Measurements from ENCODE around the gene RNF126.
"Not testable (repeated sequence)": the region's sequence is repeated elsewhere in the genome, so short reads cannot be mapped to it uniquely, and the experiment has no call there.

RNF126 gene

DNA sequence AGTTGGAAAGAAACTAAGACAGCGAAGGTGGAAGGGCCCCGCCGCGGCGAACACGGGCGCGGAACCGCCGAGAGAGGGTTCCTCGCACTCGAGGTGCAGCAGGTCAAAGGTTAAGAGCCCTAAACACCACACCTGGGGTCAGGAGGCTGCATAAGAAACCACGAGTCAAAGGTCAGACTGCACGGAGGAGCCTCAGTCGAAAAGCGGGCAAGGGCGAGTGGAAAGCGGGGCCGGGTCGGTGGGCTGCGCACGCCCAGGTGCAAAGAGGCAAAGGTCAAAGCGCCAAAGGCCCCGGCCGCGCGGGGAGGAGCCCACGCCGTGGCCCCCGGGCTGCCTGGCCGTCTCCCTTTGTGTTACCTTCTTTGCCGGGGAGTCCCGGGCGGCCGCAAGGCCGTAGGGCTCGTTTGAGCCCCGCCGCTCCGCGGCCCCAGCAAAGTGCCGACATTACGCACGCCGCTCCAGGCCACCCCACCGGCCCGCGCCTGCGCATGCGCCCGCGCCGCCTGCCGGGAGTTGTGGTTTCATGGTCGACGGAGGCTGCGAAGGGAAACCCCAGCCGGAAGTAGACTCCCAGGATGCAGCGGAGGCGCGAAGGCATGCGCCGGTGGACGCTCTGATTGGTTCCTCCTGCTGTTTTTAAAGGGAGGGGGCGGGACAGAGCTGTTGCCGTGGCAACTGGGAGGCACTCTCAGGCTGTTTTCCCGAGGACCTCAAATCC lies 29.8 kb downstream of the RNF126 start, which contains the start of gene POLRMT:
POLRMT (minus strand) TSS at position 470 of the 718 bp plus-strand sequence; CDS start at position 445, 25 bp downstream.
- DNase-seq, result peak; percentile 98
- Histone ChIP-seq H3K4me1 (peaks cover 2% of the 10 kb centered on the region; the same call in 1 of the 2 replicates), H3K4me3 (ENCODE audit: low read depth, low read length) (peak within 1 kb of the TSS; percentile 92), H3K9me3 (no peaks in the 10 kb centered on the region), H3K36me3 (peaks cover 20% of the 10 kb centered on the region), H3K27me3 (no peaks in the 10 kb centered on the region)
- TF ChIP-seq, protein P1, sequence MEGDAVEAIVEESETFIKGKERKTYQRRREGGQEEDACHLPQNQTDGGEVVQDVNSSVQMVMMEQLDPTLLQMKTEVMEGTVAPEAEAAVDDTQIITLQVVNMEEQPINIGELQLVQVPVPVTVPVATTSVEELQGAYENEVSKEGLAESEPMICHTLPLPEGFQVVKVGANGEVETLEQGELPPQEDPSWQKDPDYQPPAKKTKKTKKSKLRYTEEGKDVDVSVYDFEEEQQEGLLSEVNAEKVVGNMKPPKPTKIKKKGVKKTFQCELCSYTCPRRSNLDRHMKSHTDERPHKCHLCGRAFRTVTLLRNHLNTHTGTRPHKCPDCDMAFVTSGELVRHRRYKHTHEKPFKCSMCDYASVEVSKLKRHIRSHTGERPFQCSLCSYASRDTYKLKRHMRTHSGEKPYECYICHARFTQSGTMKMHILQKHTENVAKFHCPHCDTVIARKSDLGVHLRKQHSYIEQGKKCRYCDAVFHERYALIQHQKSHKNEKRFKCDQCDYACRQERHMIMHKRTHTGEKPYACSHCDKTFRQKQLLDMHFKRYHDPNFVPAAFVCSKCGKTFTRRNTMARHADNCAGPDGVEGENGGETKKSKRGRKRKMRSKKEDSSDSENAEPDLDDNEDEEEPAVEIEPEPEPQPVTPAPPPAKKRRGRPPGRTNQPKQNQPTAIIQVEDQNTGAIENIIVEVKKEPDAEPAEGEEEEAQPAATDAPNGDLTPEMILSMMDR (IDR thresholded peaks at IDR 0.05; ENCODE audit: low read depth, low read length), result no peak

DNA sequence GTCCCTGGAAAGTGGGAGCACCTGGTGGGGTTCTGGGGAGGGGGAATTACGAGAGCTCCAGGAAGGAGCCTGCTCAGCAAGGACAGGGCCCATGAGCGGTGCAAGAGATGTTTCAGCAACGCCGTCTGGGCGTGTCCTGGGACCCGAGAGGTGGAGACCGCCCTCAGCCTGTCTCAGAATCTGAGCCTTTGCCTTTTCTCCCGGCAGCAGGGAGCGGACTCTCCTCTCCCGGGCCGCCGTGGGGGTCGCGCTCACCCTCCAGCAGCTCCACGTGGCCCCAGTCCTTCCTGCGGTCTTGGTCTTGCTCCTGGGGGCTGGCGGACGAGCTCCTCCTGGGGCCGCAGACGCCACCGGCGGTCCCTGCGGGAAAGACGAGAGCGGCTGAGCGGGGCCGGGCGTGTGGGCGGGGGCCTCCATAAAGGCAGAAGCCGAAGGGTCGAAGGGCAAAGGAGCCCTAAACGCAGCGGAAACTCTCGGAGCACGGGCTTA lies 30.4 kb downstream of the RNF126 start:
- Histone ChIP-seq H3K36me3 (peaks cover 24% of the 10 kb centered on the region), H3K9me3 (no peaks in the 10 kb centered on the region), H3K27me3 (no peaks in the 10 kb centered on the region), H3K4me3 (ENCODE audit: low read depth, low read length) (peak overlapping the region; percentile 92), H3K4me1 (peaks cover 2% of the 10 kb centered on the region; the same call in 1 of the 2 replicates)
- TF ChIP-seq, protein P1 (IDR thresholded peaks at IDR 0.05; ENCODE audit: low read depth, low read length), result no peak
- peak; percentile 66 for DNase-seq

DNA sequence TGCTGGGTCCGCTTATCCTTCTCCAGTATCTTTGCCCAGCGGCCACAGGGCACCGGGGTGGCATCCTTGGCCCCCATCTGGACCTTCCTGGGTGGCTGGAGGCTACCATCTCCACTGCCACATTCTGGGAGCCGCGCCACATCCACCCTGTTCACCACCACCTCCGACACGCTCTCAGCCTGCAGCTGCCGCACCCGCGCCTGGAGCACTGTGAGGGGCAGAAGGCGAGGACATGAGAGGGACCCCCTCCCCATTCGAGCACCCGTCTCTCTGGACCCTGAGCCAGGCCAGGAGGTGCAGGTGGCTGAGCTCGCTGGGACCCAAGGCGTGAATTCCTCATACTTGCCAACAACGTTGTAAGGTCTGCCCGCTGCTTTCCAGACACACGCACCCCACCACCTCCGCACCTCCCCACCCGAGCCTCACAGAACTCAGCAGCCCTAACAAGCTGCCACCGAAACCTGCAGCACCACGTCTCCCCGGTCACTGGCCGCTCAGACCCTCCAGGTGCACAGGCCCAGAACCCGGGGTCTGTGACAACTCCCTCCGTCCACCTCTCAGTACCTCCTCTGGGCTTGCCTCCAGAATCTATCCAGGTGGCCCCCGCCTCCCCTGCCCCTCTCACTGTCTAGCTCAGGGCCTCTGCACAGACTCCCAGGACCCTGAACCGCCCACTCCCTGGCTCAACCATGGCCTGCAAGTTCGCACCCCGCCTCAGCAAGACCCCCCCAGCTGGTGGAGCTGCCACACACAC lies 32.9 kb downstream of the RNF126 start:
- TF ChIP-seq, protein P1 (IDR thresholded peaks at IDR 0.05; ENCODE audit: low read depth, low read length), result peak; percentile 1; the same call in 1 of the 2 replicates
- Histone ChIP-seq H3K9me3 (no peaks in the 10 kb centered on the region), H3K36me3 (peaks cover 36% of the 10 kb centered on the region), H3K4me1 (peaks cover 2% of the 10 kb centered on the region; the same call in 1 of the 2 replicates), H3K27me3 (no peaks in the 10 kb centered on the region), H3K4me3 (ENCODE audit: low read depth, low read length) (no peak overlapping the region)
- DNase-seq, result no peak

DNA sequence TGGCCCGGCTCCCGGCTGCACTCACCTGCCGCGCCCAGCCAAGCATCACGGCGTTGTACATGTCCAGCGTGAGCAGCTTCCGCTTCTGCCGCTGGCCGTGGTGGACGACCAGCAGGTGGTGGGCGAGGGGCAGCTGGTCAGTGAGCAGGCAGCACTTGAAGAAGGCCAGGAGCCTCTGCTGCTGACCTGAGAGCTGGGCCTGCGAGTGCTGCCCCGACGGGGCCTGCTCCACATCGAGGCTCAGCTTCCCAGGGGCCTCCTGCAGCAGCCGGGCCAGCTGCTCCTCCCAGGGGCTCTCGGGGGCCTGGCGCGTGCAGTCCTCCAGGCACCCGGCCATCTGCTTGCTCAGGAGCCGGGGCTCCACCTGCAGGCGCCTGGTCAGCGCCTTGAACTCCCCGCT lies 33.5 kb downstream of the RNF126 start:
- peak; percentile 83 for DNase-seq
- not testable (repeated sequence) for H3K9me3 ChIP-seq; H3K27me3 ChIP-seq; H3K4me3 ChIP-seq (ENCODE audit: low read depth, low read length); H3K4me1 ChIP-seq
- H3K36me3 ChIP-seq, result peaks cover 43% of the 10 kb centered on the region
- TF ChIP-seq, protein P1 (IDR thresholded peaks at IDR 0.05; ENCODE audit: low read depth, low read length), result peak; percentile 25; the same call in 1 of the 2 replicates

DNA sequence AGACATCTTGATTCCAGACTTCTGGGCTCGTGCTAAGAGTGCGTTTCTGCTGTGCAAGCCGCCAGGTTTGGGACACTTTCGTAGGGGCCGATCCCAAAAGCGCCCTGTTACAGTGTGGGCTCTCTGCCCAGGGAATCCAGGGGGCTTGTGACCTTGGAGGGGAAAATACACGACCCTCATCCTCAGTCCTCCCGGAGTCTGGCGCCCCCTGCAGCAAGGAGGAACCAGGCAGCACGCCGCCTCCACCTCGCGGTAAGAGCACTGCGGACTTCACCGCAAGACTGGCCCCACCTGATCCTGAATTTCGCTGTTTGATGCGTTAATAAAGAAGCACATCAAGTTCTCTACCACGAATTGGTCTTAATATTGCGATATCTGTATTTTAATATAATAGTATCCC lies 34.8 kb downstream of the RNF126 start:
- Histone ChIP-seq H3K27me3 (no peaks in the 10 kb centered on the region), H3K4me3 (ENCODE audit: low read depth, low read length) (no peak overlapping the region), H3K4me1 (peaks cover 8% of the 10 kb centered on the region), H3K36me3 (peaks cover 56% of the 10 kb centered on the region), H3K9me3 (no peaks in the 10 kb centered on the region)
- no peak for DNase-seq
- TF ChIP-seq, protein P1 (IDR thresholded peaks at IDR 0.05; ENCODE audit: low read depth, low read length), result peak; percentile 53

DNA sequence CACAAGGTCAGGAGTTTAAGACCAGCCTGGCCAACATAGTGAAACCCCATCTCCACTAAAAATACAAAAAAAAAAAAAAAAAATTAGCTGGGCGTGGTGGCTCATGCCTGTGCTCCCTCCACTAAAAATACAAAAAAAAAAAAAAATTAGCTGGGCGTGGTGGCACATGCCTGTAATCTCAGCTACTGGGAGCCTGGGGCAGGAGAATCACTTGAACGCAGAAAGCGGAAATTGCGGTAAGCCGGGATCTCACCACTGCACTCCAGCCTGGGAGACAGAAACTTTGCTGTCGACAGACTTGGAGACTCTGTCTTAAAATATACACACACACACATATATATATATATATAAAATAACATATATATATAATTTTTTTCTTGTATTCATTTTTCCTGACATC lies 36.4 kb downstream of the RNF126 start:
- not testable (repeated sequence) for DNase-seq; H3K4me1 ChIP-seq; H3K4me3 ChIP-seq (ENCODE audit: low read depth, low read length); H3K27me3 ChIP-seq; H3K9me3 ChIP-seq
- peaks cover 67% of the 10 kb centered on the region for H3K36me3 ChIP-seq
